Vagina (tissue), 2 donors: ENCODE results near the gene SMG1. TPM values are rescaled to one million over a fixed set of nuclear protein-coding genes. Genes with fewer than 3 reads are reported as not detected.

Experiments
- DNase-seq, 2 donors: peaks; one replicate each; pipeline ENCODE4 v3.0.0-alpha.2; 2017; ENCODE audit errors: extremely low spot score in 2 of 2
- H3K27ac ChIP-seq: fragments of 200-600 bp; sonication (generic); one replicate; pipeline ENCODE4 v1.5.1; 2019
- H3K27me3 ChIP-seq: fragments of 200-600 bp; sonication (generic); one replicate; pipeline ENCODE4 v1.5.1; 2019
- H3K36me3 ChIP-seq, 2 donors: fragments of 200-600 bp; sonication (generic); one replicate each; pipeline ENCODE4 v1.5.1; 2017 to 2019
- H3K4me1 ChIP-seq: fragments of 200-600 bp; sonication (generic); one replicate; pipeline ENCODE4 v1.5.1; 2019
- H3K4me3 ChIP-seq, 2 donors: fragments of 200-600 bp; sonication (generic); 1 replicate in 1 of 2; 2 replicates in 1 of 2; pipeline ENCODE4 v1.5.1; 2016 to 2019
- H3K9me3 ChIP-seq: fragments of 200-600 bp; sonication (generic); one replicate; pipeline ENCODE4 v1.5.1; 2019
- POLR2A ChIP-seq, 2 donors: fragments of 450-650 bp; IDR thresholded peaks; one replicate each; pipeline ENCODE4 v1.6.1; 2017; ENCODE audit warnings: antibody characterized with exemption in 2 of 2, mild to moderate bottlenecking in 2 of 2, moderate library complexity in 2 of 2
- POLR2AphosphoS5 ChIP-seq, 2 donors: sonication (generic); formaldehyde crosslinking; IDR thresholded peaks; one replicate each; pipeline ENCODE4 v1.9.0; 2017; ENCODE audit warnings: antibody characterized with exemption in 2 of 2, mild to moderate bottlenecking in 2 of 2, low read depth in 1 of 2; ENCODE audit not compliant: insufficient read depth in 1 of 2
- intact Hi-C: fragments of 100-400 bp; cut with DNase I; formaldehyde crosslinking; loops from one replicate; pipeline ENCODE4 v1.15.1; 2023
- total RNA-seq: library from RNA; depleted of rRNA; stranded (reverse); fragments of >200 nt; gene quantifications from one replicate; pipeline ENCODE4 v1.2.3, GENCODE V29; 2016
- TF ChIP-seq, protein P1 (sequence below), 3 experiments: fragments of 450-650 bp in 2 of 3; fragments of 200-600 bp in 1 of 3; sonication (generic) in 1 of 3; IDR thresholded peaks; one replicate each; pipeline ENCODE4 v1.5.1; 2017 to 2019; ENCODE audit warnings: antibody characterized with exemption in 3 of 3, mild to moderate bottlenecking in 2 of 3, moderate library complexity in 2 of 3

Gene SMG1
- total RNA-seq, 1 donor from 2014 or later, result 106 TPM

DNA sequence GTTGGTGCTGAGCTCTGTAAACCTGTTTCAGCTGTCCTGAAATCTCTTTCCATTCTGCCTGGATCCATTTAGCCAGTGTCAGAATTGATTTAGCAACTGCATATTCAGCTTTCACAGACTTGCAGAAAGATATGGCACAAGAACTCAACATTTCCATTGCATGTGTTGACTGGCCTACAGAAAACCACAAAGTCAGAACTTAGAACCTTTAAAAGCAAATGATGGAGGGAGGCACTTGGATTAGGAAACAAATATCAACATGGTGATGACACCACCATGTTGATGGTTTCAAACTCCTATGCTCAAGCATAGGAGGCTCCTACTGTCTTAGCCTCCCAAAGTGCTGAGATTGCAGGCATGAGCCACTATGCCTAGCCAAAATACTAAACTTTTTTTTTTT, 72.5 kb downstream of the SMG1 start:
- Histone ChIP-seq H3K9me3 (no peaks in the 10 kb centered on the region), H3K36me3 (peaks cover 5 to 71% of the 10 kb centered on the region in 2 donors), H3K4me1 (no peaks in the 10 kb centered on the region), H3K4me3 (no peak overlapping the region), H3K27me3 (no peaks in the 10 kb centered on the region), H3K27ac (no peak overlapping the region)
- DNase-seq, result no peak
- intact Hi-C loops, result no loop called here
- TF ChIP-seq, protein P1, sequence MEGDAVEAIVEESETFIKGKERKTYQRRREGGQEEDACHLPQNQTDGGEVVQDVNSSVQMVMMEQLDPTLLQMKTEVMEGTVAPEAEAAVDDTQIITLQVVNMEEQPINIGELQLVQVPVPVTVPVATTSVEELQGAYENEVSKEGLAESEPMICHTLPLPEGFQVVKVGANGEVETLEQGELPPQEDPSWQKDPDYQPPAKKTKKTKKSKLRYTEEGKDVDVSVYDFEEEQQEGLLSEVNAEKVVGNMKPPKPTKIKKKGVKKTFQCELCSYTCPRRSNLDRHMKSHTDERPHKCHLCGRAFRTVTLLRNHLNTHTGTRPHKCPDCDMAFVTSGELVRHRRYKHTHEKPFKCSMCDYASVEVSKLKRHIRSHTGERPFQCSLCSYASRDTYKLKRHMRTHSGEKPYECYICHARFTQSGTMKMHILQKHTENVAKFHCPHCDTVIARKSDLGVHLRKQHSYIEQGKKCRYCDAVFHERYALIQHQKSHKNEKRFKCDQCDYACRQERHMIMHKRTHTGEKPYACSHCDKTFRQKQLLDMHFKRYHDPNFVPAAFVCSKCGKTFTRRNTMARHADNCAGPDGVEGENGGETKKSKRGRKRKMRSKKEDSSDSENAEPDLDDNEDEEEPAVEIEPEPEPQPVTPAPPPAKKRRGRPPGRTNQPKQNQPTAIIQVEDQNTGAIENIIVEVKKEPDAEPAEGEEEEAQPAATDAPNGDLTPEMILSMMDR (IDR thresholded peaks at IDR 0.05), result no peak
- no peak for TF ChIP-seq POLR2A (IDR thresholded peaks at IDR 0.05)
- no peak for TF ChIP-seq POLR2AphosphoS5 (IDR thresholded peaks at IDR 0.05; ENCODE audit: insufficient read depth in 1 of 2, low read depth in 1 of 2)

DNA sequence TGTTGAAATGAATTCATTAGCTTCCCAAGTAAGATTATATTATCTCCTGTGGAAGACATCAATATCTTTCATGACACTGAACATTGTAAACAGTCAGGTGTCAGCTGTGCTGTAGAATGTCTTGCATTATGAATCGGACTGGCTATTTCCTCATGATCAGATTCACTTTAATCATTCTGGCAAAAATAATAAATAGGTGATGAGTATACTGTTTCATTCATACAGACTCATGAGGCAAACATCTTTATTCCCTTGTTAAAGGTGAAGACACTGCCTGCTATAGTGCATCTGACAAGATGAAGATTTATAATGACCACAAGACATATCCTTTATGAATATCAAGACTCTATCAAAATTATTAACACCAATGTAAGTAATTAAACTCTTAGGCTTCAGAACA, 73.6 kb downstream of the SMG1 start:
- Histone ChIP-seq H3K4me3 (no peak overlapping the region), H3K4me1 (no peaks in the 10 kb centered on the region)

DNA sequence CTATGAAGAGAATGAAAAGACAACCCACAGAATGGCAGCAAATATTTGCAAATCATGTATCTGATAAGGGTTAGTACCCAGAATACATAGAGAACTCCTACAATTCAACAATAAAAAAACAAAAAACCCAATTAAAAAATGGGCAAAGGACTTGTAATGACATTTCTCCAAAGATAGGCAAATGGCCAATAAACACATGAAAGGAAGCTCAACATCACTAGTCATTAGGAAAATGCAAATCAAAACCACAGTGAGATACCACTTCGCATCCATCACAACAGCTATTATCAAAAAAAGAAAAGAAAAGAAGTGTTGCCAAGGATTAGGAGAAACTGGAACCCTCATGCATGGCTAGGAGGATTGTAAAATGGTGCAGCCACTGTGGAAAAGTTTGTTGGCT, 79.8 kb downstream of the SMG1 start:
- H3K4me3 ChIP-seq, result no peak overlapping the region
- no peak overlapping the region for H3K27ac ChIP-seq
- no peaks in the 10 kb centered on the region for H3K27me3 ChIP-seq
- DNase-seq, result no peak
- intact Hi-C loops, result no loop called here
- TF ChIP-seq, protein P1 (IDR thresholded peaks at IDR 0.05), result no peak
- TF ChIP-seq POLR2A (IDR thresholded peaks at IDR 0.05), result no peak
- no peak for TF ChIP-seq POLR2AphosphoS5 (IDR thresholded peaks at IDR 0.05; ENCODE audit: insufficient read depth in 1 of 2, low read depth in 1 of 2)
- no peaks in the 10 kb centered on the region for H3K4me1 ChIP-seq
- no peaks in the 10 kb centered on the region for H3K9me3 ChIP-seq
- H3K36me3 ChIP-seq, result peaks cover 0 to 87% of the 10 kb centered on the region in 2 donors

More for the DNA sequence above, 73.6 kb downstream of the SMG1 start:
- H3K36me3 ChIP-seq, result peaks cover 5 to 77% of the 10 kb centered on the region in 2 donors
- H3K27me3 ChIP-seq, result no peaks in the 10 kb centered on the region
- no peak for DNase-seq
- intact Hi-C loops, result no loop called here
- no peak for TF ChIP-seq POLR2A (IDR thresholded peaks at IDR 0.05)
- no peak for TF ChIP-seq POLR2AphosphoS5 (IDR thresholded peaks at IDR 0.05; ENCODE audit: insufficient read depth in 1 of 2, low read depth in 1 of 2)
- TF ChIP-seq, protein P1 (IDR thresholded peaks at IDR 0.05), result no peak
- no peak overlapping the region for H3K27ac ChIP-seq
- no peaks in the 10 kb centered on the region for H3K9me3 ChIP-seq

DNA sequence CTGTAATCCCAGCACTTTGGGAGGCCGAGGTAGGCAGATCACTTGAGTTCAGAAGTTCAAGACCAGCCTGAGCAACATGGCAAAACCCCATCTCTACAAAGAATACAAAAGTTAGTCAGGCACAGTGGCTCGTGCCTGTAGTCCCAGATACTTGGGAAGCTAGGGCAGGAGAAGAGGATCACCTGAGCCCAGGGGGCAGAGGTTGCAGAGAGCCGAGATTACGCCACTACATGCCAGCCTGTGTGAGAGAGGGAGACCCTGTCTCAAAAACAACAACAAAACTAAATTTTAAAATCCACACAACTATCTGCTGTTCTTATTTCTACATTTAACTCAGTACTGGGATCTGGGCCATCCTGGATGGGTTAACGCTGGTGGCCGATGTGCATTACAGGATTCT, 83.6 kb downstream of the SMG1 start:
- Histone ChIP-seq H3K27ac (no peak overlapping the region), H3K36me3 (peaks cover 0 to 85% of the 10 kb centered on the region in 2 donors), H3K9me3 (no peaks in the 10 kb centered on the region), H3K27me3 (no peaks in the 10 kb centered on the region), H3K4me3 (no peak overlapping the region), H3K4me1 (no peaks in the 10 kb centered on the region)
- DNase-seq, result no peak
- TF ChIP-seq, protein P1 (IDR thresholded peaks at IDR 0.05), result no peak
- TF ChIP-seq POLR2A (IDR thresholded peaks at IDR 0.05), result no peak
- TF ChIP-seq POLR2AphosphoS5 (IDR thresholded peaks at IDR 0.05; ENCODE audit: insufficient read depth in 1 of 2, low read depth in 1 of 2), result no peak
- intact Hi-C loops, result no loop called here

DNA sequence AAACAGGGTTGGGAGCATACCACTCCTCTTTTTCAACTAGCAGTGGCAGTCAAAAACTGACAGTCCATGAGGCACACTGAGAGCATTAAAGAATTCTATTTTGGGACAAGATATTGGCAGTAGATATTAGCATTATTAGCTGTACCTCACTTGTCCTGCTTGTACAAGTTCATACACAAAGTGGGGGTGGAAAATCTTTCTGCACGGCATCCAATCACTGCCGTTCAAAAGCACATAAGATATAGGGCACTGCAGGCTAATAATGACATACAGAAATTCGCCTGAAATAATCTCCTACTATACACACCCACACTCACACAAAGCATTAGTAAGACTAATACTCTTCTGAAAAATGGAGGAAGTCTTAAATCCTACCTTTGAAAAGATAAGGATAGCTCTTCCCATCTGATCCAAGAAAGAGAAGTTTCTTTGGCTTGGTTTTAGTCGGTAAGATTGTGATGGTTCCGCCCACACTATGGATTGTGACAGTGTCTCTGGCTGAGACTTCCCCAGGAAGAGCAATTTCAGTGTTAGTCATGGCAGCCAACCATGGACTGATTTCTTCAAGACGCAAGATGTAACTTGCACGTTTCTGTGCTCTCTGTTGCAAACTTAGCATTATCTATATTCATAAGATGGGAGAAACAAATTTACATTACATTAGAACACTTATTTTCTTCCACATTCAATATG, 84.2 kb downstream of the SMG1 start:
- H3K9me3 ChIP-seq, result no peaks in the 10 kb centered on the region
- peaks cover 0 to 85% of the 10 kb centered on the region in 2 donors for H3K36me3 ChIP-seq
- TF ChIP-seq, protein P1 (IDR thresholded peaks at IDR 0.05), result no peak
- no peak for TF ChIP-seq POLR2A (IDR thresholded peaks at IDR 0.05)
- TF ChIP-seq POLR2AphosphoS5 (IDR thresholded peaks at IDR 0.05; ENCODE audit: insufficient read depth in 1 of 2, low read depth in 1 of 2), result no peak
- no peak overlapping the region for H3K27ac ChIP-seq
- H3K4me3 ChIP-seq, result no peak overlapping the region
- no peak for DNase-seq
- no peaks in the 10 kb centered on the region for H3K27me3 ChIP-seq
- intact Hi-C loops, result no loop called here
- H3K4me1 ChIP-seq, result no peaks in the 10 kb centered on the region
